HG02759 (cell line): ENCODE results near the gene PRSS57.
"Not testable (repeated sequence)": the region's sequence is repeated elsewhere in the genome, so short reads cannot be mapped to it uniquely, and the experiment has no call there.

ENCODE experiments used
- ATAC-seq: cut with Tn5 transposase; IDR thresholded peaks from one replicate; pipeline ENCODE4 v1.9.1; 2021; ENCODE audit warnings: mild to moderate bottlenecking, moderate library complexity; ENCODE audit not compliant: unreplicated experiment

The PRSS57 gene

DNA sequence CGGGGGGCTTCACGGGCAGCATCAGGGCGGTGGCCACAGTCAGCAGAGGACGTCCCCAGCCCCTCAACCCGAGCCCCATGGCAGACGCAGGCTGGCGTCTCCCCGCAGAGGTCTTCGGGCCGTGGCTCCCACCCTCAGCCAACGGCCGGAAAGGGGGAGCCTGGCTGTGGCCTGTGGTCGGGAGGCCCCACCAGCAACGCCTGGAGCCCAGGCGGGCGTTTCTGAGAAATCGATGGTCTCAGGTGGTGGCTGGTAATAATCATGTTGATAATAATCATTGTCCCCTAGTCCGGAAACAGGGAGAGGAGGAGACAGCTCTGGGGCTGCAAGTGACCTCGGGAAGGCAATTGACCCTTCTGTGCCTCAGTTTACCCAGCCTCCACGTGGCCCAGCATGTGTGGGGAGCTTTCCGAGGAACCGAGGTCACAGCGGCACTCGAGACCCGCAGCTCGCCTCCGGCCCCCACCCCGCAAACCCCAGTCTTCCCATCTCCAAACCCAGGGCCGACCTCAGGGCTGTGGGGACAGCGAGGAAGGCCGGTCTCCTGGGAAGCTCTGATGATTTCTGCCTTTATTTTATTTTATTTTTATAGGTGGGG is at the start of gene PRSS57:
Gene PRSS57, minus strand, starts transcription at position 101 of the 598 bp plus-strand sequence. Its CDS starts 22 bp downstream, at position 79.
- ATAC-seq, result no peak

DNA sequence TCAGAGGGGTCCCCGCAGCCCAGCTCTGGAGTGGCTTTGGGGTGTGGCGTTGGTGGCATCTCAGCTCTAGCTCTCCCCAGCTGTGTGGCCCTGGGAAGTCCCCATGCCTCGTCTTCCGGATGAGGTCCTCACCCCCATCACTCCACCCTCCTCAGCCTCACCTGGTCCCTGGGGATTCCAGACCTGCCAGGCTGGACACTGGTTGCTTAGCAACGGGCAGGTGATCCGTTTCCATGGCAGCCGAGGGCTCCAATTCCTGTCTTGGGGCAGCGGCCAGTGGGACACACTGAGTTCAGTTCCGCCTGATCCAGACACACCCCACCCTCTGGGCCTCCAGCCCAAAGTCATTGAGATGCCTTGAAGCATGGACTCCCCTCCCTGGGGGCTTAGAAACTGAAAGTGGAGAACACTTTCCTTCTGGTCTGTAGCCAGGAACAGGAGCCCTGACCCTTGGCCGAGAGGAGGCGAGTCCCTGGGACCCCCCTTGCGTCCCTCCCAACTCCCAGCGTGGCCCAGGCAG is 48.0 kb upstream of the PRSS57 start:
- no peak for ATAC-seq

DNA sequence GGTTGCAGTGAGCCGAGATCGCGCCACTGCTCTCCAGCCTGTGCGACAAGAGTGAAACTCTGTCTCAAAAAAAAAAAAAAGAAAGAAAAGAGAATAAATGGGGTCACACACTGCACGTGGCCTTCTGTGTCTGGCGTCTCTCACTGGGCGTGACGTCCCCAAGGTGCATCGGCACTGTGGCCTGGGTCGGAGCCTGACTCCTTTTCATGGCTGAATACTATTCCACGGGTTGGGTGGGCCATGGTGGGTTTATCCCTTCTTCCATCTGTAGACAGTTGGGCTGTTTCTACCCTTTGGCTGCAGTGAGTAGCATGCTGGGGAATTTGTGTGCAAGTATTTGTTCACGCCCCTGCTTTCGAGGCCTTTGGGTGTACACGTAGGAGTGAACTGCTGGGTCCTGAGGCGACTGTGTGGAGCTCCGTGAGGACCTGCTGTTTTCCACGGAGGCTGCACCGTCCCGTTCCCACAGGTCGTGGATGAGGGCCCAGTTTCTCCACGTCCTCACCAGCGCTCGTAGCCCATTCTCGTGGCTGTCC is 47.4 kb upstream of the PRSS57 start:
- ATAC-seq, result no peak

DNA sequence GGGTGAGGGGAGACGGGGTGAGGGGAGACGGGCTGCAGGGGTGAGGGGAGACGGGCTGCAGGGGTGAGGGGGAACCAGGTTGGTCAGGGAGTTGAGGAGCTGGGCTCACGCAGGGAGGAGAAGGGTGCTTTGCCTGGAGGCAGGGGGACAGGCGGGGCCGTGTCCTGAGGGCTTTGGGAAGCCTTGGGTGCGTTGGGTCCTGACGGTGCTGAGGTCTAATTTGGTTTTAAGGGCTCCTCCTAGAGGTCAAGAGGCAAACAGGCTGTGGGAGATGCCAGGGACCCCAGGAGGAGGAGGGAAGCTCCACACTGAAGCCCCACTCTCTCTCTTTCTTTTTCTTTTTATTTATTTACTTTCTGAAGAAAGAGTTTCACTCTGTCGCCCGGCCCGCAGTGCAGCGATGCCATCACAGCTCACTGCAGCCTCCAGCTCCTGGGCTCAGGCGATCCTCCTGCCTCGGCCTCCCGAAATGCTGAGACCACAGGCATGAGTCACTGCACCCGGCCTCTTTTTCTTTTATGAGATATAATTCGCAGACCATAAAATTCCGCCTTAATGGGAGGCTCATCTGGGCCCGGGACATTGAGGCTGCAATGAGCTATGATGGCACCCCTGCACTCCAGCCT is 46.4 kb upstream of the PRSS57 start:
- ATAC-seq, result no peak

DNA sequence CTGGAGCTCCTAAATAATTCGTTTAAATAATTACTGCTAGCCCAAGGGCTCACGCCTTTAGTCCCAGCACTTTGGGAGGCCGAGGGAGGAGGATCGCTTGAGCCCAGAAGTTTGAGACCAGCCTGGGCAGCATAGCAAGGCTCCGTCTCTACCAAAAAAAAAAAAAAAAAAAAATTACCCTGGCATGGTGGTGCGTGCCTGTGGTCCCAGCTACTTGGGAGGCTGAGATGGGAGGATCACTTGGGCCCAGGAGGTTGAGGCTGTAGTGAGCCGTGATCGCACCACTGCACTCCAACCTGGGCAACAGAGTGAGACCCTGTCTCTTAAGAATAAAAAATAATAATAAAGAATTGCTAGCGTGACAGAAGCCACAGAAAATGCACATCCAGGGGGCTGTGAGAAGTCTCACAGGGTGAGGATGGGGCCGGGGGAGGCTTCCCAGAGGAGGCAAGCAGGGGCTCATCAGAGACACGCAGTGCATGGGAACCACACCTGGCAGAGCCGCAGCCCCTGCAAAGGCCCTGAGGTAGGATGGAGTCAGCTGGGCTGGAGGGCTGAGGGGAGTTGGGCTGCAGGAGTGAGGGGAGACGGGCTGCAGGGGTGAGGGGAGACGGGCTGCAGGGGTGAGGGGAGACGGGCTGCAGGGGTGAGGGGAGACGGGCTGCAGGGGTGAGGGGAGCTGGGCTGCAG is 45.7 kb upstream of the PRSS57 start:
- ATAC-seq, result not testable (repeated sequence)

DNA sequence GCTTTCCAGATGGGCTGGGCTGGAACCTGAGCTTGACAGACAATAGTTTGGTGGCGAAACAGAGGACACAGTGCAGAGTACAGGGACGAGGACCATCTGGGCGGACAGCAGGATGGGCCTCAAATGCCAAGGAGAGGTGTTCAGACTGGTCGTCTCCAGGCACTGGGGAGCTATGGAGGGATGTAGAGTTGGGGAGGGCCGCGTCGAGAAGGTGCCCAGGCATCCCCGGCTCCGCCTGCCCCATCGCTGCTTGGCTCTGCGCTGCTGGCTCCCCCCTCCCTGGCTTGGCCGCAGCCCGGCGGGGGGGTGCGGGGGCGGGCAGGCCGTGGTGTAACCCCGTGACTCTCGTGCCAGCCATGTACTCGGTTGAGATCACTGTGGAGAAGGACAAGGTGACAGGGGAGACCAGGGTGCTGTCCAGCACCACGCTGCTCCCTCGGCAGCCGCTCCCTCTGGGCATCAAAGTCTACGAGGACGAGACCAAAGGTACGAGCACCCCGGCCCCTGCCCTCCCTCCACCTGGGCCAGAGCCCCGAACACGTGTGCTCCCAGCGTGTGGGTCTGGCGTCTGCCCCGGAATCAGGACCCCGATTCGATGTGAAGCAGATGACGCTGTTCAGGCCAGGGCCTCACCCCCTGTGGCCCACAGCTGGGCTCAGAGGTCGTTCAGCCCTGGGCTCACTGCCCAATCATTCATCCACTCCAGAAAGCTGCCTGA is 44.9 kb upstream of the PRSS57 start:
- no peak for ATAC-seq

DNA sequence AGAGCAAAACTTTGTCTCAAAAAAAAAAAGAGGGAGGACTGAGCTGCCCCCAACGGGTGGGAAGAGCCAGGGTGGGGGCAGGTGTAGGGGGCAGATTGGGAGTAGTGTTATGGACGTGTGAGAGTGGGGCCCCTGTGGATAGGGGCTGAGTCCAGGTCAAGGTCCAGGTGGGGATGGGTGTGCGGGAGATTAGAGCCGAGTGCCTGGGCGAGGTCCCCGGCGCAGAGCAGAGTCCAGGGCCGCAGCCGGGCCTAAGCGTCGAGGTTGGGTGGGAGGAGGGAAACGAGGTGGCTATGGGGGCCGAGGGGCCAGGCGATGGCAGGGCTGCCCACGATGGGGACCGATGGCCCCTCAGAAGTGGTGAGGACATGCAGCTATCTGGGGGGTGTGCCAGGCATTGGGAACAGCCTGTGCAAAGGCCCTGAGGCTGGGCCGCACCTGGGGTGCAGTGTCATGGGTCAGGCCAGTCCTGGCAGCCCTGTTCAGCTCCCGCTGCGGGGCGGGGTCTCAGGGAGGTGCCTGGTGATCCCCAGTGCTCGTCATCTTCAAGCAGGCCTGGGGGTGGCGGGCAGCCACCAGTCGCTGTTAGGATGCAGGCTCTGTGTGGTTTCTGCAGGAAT is 43.4 kb upstream of the PRSS57 start:
- no peak for ATAC-seq

DNA sequence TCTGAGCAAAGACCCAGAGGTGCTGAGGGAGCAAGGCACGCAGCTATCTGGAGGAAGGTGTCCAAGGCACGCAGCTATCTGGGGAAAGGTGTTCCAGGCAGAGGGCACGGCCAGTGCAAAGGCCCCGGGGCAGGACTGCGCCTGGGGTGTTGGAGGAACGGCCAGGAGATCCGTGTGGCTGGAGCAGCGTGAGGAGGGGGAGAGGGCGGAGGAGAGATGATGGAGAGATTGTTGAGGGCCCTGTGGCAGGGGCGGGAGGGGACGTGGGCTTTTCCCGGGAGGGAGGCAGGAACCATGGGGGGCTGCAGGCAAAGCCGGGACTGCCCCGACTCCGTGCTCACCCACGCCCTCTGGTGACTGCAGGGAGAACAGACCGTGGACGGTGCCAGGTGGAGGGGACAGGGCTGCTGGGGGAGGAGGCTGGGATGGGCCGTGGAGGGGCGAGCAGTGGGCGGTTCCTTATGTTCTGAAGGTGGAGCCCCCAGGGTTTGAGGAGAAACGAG is 42.4 kb upstream of the PRSS57 start:
- ATAC-seq, result no peak

DNA sequence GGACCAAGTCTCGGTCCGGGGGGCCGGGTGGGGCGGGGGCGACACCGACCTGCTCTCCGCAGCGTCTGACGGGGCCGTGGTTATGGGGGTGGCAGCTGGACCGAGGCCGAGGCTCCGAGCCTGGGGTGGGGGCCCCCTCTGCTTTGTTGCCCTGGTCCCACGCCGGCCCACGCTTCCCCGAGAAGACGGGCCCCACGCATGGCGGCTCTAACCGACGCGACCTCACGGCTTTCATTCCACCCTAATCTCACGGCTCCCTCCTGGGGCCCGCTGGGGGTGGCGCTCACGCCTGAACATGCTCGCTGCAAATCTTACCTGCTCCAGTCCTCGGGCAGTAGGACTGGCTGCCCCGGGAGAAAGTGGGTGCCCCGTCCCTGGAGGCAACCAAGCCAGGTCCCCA is 40.9 kb upstream of the PRSS57 start:
- no peak for ATAC-seq

DNA sequence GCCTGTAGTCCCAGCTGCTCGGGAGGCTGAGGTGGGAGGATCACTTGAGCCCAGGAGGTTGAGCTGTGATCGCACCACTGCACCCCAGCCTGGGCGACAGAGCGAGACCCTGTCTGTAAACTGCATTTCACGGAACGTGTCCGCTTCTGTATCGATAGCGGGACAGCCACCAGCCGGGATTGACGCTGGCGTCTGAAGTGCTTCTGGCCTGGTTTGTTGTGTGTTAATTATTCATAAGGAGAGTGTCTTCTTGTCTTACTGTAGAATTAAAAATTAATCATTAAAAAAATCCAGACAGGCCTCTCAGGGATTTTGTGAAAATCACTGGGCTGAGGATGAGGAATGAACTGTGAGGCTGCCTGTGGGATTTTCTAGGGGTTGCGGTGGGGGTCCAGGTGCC is 39.5 kb upstream of the PRSS57 start:
- ATAC-seq, result no peak

DNA sequence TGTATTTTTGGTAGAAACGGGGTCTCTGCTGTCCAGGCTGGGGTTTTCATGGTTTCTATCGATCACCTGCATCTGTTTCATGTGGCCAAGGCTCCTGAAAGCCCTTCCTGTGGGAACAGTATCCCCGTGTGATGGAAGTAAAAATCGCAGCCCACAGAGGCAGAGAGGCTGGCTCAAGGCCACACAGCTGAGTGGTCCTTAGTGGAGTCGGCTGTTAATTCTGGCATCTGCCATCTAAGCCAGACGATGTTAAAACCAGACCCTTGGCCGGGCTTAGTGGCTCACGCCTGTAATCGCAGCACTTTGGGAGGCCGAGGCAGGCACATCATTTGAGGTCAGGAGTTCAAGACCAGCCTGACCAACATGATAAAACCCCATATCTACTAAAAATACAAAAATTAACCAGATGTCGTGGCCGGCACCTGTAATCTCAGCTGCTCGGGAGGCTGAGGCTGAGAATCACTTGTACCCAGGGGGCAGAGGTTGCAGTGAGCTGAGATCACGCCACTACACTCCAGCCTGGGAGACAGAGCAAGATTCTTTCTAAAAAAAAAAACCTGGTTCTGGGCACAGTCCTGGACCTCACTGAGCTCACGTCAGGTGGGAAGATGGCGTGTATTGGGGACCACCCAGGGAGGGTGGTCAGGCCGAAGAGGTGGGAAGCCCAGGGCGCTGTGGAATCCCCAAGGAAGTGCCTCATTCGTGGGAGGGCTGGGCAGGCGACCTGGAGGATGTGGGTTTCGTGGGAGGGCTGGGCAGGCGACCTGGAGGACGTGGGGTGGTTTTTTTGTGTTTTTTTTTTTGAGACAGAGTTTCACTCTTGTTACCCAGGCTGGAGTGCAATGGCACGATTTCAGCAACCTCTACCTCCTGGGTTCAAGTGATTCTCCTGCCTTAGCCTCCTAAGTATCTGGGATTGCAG is 37.2 kb upstream of the PRSS57 start:
- ATAC-seq, result no peak

DNA sequence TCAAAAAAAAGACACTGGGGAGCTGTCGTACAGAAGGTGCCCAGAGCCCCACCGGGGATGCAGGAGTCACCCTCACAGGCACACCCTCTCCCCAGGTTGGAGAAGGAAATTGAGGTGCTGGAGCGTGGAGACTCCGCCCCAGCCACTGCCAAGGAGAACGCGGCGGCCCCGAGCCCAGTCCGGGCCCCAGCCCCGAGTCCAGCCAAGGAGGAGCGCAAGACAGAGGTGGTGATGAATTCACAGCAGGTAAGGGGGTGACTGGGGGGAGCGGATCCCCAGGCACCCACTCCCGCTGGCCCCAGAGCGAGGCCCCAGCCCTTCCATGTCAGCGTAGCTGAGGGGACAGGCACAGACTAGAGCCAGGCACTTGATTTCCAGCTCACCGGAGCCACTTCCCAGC is 35.7 kb upstream of the PRSS57 start:
- no peak for ATAC-seq

DNA sequence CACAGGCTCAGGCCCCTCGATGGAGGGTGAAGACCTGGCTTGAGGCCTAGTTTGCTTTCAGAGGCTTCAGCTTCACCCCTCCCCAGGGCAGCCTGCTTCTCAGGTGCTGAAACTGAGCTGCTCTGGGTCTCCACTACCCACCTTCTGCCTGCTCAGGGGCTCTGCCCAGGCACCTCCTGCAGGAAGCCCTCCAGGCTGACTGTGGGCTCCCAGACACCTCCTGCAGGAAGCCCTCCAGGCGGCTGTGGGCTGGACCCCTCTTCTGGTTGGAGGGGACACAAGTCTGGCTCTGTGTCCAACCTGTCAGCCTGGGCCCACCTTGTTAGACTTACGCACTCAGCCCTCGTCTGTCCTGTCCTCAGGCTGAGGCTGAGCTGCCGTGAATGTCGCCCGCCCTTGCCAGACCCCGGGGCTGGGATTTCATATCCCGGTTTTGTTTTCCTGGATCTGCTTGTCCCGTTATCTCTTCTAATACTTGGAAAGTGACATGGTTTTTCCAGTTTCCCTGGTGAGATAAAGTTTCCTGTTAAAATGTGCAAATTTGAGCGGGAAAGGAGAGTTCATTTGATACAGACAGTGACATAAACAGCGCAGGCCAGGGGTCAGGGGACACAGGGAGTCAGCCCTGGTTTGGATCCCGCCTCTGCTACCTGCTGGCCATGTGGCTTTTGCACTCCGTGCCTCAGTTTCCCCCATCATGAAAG is 34.9 kb upstream of the PRSS57 start:
- no peak for ATAC-seq

DNA sequence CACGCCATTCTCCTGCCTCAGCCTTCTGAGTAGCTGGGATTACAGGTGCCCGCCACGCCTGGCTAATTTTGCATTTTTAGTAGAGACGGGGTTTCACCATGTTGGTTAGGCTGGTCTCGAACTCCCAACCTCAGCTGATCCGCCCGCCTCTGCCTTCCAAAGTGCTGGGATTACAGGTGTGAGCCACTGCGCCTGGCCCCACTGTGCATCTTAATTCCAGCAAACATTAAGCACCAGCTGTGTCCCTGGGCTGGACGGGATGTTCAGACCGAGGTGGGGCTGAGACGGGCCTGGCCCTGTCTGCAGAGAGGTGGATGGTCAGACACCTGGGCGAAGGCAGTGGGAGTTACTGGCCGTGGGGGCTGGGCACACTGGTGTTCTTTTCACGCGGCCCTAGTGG is 34.3 kb upstream of the PRSS57 start:
- ATAC-seq, result not testable (repeated sequence)

DNA sequence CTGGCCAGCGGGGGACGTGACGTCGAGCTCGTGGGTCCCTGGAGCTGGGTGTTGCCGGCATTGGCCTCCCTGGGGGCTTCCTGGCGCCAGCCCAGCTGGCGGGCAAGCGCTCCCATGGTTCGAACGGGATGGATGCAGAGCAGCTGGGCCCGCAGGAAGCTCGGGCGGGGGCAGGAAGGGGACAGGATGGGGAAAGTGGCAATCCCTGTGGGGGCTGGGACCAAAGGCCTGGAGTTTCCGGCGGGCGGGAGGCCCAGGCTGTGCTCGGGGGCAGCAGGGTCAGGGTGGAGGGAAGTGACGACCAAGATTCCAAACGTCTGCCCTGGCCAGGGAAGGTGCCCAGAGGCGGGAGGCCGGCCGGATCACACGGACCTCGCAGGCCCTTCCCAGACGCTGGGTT is 32.8 kb upstream of the PRSS57 start:
- ATAC-seq, result no peak

DNA sequence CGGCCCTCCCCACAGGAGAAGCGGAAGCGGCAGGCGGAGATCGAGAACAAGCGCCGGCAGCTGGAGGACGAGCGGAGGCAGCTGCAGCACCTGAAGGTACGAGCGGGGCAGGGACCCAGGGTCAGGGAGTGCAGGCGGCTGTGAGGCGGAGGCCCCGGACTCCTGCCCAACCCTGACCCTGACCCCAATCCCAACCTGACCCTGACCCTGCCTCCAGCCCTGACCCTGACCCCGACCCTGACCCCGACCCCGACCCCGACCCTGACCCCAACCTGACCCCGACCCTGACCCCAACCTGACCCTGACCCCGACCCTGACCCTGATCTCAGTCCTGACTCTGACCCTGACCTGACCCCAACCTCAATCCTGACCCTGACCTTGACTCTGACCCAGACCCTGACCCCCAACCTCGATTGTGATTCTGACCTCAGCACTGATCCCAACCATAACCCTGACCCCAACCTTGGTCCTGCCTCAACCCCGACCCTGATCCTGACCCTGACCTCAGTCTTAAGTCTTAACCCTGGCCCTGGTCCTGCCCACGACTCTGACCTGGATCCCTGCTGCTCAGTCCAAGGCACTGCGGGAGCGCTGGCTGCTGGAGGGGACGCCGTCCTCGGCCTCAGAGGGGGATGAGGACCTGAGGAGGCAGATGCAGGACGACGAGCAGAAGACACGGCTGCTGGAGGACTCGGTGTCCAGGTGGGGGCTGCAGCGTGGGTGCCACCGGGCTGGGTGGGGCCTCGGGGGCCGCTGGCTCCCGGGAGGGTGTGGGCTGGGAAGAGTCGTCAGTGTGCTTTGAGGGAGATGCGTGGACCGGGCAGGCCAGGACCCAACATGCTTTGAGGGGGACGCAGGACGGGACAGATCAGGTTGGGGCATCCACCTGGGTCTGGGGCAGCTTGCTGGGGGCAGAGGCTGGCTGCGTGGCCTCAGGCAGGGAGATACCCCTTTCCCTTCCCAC is 32.0 kb upstream of the PRSS57 start:
- no peak for ATAC-seq

DNA sequence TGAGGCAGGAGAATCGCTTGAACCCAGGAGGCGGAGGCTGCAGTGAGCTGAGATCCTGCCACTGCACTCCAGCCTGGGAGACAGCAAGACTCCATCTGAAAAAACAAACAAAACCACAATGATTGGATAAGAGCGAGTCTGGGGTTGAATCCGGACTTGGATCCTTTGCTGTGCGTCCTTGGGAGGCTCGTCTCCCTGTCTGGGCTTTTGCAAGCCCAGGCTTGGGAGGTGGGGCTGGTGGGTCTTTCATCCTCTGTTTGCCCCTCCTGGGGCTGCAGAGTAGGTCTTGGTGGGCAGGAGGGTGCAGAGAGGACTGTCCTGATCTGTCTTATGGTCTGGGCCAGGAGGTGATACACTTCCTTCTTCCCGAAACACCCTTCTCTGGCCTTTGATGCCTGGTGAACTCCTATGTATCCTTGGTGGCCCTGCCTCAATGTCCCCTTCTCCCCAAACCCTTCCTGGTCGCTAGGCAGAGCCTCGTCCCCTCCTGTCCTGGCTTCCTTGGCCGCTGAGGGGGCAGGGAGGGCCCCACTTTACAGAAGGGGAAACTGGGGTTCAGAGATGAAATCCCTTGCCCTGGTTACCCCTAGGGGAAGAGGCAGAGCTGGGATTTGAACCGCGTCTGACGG is 30.3 kb upstream of the PRSS57 start:
- ATAC-seq, result no peak
